Right lobe of liver (tissue), 4 donors: ENCODE measurements around the gene ADISSP.

Experiments used
- CTCF ChIP-seq, 4 donors: fragments of 200-600 bp in 3 of 4; fragments of 450-650 bp in 1 of 4; IDR thresholded peaks; one replicate each; pipeline versions ENCODE4 v1.5.1 to v1.8.0; 2016 to 2022; ENCODE audit warnings: antibody characterized with exemption in 4 of 4, mild to moderate bottlenecking in 2 of 4
- POLR2A ChIP-seq: fragments of 450-650 bp; IDR thresholded peaks from one replicate; pipeline ENCODE4 v1.6.1; 2017; ENCODE audit warnings: antibody characterized with exemption, mild to moderate bottlenecking
- donor health status: DM: no; HTN: no; CAD: no.
- donor health status: DM: no; HTN: no; CAD: no.
- donor health status: DM: no; HTN: yes; CAD: no.

- no peak for TF ChIP-seq CTCF (IDR thresholded peaks at IDR 0.05)
- no peak for TF ChIP-seq POLR2A
These were observed 39.2 kb downstream of the ADISSP start for GRCh38 chr20:3728354-3728753.
